ENCODE measurements around the gene TMEM91.
A peak's percentile ranks its signal among the peaks of the same experiment; 100 is the strongest.
"Not testable (repeated sequence)": the region's sequence is repeated elsewhere in the genome, so short reads cannot be mapped to it uniquely, and the experiment has no call there.

TMEM91 gene

DNA sequence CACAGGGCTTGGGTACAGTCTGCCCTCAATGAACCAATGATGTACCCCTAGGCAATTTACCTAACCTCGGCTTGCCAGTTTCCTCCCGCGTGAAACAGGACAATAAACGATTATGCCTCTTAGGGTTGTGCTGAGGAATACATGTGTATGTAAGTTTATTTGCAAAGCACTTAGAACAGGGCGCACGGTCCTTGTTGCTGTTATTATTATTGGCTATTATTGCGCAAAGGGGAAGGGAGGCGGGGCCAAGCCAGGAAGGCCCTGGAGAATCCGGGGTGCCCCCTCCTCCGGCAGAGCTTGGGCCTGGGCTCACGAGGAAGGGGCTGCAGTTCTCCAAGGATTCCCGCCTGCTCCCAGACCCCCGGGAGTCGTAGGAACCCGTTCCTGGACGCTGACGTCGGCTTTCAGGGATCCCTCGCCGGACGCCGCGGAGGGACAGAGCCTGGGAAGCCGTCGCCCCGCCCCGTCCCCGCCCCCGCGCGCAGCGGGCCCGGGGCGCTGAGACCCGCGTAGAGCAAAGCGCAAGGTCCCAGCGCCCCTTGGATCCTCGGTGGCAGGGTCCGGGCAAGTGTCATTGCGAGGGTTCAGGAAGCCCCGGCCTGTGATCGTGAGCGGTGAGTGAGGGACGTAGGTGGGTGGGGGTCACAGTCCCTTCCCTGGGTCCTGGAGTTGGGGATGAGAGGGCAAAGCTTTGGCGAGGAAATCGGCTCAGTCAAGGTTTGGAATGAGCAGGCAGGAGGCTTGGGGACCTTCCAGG, at the start of gene TMEM91:
TSS of gene TMEM91 (plus strand) at position 293 of the 757 bp plus-strand sequence. CDS start 1,777 bp downstream, outside the sequence.
- DNase-seq, result peak; percentile 9

DNA sequence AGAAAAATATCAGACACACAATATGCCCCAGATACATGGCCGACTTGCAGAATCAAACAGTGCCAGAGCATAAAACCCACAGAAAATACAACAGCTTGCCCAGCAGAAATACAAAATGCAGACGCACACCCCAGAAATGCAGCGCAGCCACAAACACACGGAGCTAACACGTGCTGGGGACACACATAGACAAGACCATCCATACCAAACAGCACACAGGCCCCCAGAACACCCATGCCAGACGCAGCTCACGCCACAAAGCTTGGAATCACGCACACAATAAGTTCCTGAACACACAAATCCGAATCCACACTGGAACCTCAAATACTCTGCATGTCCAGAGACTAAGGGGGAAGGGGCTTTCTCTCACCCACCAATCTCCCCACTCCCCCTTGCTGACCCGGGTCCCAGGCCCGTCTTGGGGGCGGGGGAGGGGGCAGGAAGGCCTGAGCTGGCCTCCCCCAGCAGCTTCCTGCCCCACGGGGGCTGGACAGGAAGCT, 49.2 kb upstream of the TMEM91 start:
- peak; percentile 33 for DNase-seq

DNA sequence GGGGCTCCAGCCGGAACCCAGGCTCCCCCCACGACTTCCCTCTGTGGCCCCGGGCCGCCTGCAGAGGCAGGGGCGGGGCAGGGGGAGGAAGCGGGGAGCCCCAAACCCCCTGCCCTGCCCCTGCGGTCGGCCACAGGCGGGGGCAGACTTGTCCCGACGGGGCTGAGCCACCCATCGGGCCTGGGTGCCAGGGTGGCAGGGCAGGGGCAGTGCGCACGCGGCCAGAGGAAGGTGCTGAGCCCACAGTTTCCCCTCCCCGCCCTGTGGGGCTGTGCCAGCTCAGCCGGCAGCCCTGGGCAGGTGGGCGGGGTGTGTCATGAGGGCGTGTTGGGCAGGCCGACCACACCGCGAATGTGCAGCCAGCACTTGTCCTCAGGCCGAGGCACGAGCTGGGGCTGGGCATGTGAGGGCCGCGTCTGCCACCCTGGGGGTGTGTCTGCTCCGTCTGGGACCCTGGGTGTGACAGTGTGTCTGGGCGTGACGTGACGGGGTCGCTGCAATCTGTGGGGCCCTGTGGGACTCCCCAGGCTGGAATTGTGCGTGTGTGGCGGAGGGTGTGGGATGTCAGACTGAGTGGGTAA, 48.7 kb upstream of the TMEM91 start:
- DNase-seq, result peak; percentile 23

DNA sequence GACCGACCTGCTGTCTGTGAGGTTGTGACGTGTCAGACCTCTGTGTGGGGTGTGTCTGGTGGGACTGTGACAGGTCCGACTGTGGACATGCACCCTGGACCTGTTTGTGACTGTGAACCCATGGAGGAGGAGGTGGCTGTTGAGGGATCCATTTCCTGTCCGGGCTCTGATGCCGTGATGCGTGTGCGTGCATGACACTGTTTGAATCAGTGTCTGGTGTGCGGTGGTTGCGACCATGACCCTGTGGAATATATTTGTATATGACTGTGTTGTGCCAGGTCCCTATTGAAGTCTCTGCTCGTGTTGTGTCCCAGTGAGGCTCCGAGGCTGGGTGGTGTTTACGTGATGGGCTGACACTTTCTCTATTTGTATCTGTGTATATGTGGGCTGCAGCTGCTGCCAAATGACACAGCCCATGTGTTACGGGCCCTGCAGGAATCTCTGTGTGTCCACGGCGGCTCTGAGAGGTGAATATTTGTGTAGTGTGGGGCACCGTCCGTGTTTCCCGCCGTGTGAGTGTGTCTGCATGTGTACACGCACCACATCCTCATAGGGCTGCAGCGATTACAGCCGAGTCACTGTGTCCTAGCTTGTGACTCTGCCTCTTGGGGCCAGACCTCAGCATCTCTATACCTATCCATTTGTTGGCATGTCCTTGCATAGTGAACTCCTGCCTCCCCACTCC, 48.0 kb upstream of the TMEM91 start:
- no peak for DNase-seq

DNA sequence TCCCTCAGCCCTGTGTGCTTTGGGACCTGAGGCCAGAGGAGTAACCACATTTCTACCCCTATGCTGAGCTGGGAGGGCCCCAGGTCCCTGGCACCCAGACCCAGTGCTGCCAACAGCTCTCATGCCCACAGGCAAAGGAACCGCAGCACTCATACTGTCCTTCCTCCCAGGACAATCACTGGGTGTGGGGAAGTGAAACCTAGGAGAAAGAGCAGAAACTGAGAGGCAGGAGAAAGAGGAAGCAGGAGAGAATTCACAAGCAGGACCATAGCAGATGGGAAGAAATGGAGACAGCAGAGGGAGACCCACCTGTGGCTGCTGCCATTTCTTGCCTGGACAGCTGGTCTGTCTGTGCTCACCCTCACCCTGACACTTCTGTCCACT, 47.5 kb upstream of the TMEM91 start:
- no peak for DNase-seq

DNA sequence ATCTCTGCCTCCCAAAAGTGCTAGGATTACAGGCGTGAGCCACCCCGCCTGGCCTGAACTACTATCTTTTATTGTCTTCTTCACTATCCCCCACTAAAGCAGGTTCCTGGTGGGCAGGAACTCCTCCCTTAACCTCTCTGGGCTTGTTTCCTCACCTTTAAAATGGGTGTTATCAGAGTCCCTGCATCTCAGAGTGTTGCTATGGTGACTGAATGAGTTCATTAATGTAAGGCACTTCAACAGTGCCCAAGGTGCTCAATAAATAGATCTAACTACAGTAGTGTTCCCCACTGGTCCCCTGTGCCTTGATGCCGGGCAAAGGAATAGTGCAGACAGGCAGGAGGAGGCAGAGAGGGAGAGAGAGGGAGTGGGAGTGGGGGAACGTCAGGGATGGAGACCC, 45.9 kb upstream of the TMEM91 start:
- DNase-seq, result no peak

DNA sequence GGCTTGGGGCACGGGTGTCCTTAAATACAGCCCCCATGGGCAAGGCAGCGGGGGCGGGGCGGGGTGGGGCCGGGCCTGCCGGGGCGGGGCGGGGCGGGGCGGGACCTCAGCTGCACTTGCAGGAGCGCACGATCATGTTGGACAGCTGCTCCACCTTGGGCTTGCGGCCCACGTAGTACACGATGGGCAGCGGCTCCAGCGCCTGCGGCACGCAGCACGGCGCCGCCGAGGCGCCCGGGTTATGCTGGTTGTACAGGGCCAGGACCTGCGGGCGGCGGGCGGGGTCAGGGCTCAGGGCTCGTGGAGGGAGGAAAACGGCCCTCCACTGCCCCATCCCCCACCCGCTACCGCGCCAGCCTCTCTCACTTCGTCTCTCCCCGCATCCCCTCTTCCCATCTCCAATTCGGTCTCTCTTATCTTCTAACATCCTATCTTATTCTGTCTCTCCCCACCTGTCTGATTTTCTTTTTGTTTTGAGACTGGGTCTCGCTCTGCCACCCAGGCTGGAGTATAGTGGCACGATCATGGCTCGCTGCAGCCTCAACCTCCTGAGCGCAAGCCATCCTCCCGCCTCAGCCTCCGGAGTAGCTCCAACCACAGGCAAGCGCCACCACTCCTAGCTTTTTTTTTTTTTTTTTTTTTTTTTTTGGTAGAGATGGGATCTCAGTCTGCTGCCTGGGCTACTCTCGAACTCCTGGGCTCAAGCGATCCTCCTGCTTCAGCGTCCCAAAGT, 45.2 kb upstream of the TMEM91 start:
- no peak for DNase-seq

DNA sequence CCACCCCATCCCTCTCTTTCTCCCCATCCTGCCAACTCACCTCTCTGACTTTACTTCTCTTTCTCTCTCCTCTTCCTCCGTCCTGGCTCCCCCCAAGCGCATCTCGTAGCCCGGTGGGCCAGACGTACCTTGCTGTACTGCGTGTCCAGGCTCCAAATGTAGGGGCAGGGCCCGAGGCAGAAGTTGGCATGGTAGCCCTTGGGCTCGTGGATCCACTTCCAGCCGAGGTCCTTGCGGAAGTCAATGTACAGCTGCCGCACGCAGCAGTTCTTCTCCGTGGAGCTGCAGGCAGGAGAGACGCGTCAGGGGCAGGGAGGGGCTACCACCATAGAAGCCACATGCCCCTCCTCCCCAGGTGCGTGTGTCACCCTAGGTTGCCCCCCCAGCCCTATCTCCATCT, 44.3 kb upstream of the TMEM91 start:
- DNase-seq, result no peak

DNA sequence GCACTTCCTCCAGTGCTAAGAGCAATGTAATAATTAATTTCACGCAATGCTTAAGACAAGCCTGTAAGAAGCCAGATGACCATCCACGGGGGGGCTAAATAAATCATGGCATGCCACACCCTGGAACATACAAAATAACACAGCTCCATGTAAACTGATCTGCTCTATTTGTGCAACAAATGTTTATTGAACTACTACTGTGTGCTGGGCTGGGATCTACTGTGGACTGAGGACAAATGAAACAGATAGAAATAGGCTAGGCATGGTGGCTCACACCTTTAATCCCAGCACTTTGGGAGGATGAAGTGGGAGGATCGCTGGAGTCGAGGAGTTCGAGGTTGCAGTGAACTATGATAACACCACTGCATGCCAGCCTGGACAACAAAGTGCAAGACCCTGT, 43.9 kb upstream of the TMEM91 start:
- DNase-seq, result no peak

DNA sequence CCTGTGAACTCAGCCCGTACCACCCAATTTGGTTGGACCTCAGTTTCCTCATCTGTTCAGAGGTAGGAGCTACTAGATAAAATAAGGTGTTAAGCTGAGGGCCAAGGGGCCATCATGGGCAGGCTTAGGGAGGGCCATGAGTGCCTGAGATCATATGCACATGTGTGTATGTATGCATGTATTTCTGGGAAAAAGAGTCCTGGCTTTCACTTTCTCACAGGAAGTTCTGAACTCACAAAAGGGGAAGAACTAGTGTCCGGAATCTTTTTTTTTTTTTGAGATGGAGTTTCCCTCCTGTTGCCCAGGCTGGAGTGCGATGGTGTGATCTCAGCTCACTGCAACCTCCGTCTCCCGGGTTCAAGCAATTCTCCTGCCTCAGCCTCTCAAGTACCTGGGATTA, 41.5 kb upstream of the TMEM91 start:
- DNase-seq, result no peak

DNA sequence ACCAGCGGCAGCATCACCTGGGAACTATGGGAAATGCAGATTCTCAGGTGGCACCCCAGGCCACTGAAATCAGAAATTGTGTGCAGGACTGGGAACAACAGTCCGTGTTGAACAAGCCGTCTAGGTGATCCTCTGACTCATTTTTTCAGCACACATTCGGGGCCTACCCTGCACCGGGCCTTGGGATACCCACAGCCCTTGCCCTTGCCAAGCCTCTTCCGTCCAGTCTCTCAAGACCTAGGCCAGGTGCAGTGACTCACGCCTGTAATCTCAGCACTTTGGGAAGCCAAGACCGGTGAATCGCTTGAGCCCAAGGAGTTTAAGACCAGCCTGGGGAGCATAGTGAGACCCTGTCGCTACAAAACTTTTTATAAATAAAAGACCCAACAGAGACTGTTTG, 40.9 kb upstream of the TMEM91 start:
- no peak for DNase-seq

DNA sequence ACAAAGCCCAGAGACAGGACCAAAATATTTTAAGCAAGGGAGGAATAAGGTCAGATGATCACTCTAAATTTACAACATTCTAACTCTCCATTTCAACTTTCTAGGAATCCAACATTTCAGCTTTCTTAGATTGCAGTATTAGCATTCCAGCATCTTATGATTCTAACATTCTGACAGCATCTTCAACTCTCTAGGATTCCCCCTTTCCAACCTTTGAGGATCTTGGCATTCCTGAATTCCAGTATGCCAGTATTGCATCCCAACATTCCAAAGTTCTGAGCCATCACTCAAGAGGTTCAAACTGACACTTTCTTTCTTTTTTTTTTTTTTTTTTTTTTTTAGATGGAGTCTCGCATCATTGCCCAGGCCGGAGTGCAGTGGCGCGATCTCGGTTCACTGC, 36.4 kb upstream of the TMEM91 start:
- DNase-seq, result peak; percentile 83

DNA sequence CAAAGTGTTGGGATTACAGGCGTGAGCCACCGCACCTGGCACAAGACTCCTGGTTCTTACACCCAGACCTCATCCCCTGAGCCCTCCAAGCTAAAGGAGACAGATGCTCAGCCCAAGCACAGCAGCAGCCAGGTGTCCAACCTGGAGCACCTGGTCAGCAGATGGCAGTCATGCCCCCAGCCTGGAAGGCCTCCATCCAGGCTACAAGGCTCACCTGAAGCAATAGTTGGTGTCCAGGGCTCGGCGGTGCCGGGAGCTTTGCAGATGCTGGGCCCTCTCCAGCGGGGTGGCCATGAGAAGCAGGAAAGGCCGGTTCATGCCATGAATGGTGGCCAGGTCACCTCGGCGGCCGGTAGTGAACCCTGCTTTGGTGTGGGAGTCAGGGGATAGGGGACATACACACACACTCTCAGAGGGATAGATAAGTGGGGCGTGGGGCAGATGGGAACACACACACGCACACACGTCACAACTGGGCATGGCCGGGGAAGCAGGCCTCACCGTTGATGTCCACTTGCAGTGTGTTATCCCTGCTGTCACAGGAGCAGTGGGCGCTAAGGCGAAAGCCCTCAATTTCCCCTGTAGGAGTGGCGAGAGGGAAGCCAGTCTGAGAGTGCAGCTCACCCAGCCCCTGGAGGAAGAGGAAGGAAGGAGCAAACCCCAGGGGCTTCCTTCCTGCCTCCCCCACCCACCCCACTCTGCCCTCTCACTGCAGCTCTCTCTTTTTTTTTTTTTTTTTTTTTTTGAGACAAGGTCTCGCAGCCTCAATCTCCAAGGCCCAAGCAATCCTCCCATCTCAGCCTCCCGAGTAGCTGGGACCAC, 34.5 kb upstream of the TMEM91 start:
- DNase-seq, result no peak

DNA sequence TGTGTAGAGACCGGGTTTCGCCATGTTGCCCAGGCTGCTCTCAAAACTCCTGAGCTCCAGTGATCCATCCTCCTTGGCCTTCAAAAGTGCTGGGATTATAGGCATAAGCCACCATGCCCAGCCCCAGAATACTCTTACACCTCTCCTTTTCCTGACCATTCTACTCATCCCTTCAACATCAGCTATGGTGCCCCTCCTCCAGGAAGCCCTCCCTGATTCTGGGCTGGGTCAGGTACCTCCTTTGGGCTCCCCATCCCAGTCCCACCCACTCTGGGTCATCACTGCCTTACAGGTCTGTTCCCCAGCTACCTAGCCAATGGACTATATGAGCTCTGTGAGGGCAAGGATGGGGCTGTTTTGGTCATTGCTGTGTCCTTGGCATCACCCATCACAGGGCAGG, 32.2 kb upstream of the TMEM91 start:
- no peak for DNase-seq

DNA sequence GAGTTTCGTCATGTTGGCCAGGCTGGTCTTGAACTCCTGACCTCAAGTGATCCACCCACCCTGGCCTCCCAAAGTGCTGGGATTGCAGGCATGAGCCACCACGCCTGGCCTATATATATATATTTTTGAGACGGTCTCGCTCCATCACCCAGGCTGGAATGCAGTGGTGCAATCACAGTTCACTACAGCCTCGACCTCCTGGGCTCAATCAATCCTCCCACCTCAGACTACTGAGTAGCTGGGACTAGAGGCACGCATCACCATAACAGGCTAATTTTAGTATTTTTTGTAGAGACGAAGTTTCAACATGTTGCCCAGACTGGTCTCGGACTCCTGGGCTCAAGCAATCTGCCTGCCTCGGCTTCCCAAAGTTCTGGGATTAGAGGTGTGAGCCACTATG, 29.4 kb upstream of the TMEM91 start:
- DNase-seq, result not testable (repeated sequence)

DNA sequence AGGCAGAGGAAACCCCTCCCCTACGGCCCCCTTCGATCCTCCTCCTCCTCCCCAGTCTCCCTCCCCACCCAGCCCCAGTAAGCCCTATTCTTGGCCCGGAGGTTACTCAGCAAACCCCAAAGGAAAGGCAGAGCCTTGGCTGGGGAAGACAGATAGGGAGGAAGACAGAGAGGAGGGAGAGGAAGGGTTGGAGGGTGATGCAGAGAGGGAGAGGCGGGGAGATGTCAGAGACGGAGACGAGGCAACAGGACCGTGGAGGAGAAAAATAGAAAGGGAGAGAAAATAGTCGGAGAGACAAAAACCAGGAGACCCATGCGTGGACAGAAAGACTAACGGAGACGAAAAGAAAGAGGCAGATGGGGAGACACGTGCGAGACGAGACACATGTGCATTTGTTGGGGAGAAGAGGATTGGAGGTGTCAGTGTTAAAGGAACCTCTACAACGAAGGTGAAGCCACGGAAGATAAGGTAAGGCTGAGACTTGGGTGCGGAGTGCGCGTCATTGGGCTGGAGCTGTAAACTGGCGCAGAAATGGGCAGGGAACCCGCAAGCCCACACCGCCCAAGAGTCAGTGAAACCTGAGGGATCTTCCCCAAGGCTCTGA, 25.5 kb upstream of the TMEM91 start:
- DNase-seq, result peak; percentile 29

DNA sequence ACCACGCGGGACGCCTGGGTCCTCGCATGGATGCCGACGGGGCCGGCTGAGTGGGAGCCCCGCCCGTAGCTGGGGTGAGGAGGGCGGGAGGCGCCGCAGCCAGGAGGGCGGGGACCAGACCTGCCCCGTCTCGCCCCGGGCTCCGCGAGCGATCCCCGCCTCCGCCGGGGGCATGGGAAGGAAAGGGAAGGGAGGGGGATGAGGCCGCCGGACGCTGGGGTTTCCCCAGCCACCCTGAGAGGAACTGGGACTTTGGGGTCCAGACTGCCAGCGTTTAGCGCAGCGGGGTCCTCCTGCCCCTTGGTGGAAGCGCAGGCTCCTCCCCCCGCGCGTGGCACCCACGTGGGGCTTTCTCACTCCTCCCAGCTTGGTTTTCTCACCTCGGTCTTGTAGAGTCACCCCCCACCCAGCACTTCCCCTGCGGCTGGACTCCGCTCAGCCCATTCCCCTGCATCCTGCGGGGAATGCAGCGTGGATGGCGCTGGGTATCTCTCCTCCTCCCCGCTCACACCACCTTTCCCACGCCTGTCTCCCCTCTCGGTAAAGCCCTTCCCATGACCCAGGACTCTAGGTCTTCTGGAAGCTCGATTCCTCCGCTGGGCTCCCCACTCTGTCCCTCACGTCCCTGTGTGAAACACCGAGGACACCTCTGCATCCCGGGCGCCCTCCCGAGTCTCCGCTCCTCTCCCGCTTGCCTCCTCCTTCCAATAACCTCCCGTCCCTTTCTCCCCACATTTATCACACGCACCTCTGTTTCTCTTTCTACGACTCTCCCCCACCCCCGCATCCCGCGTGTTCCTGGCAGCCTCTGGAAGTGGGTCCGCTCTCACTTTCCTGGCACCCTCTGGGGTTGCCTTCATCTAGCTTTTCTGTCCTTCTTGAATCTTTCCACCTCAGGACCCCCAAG, 24.7 kb upstream of the TMEM91 start:
- DNase-seq, result peak; percentile 33

DNA sequence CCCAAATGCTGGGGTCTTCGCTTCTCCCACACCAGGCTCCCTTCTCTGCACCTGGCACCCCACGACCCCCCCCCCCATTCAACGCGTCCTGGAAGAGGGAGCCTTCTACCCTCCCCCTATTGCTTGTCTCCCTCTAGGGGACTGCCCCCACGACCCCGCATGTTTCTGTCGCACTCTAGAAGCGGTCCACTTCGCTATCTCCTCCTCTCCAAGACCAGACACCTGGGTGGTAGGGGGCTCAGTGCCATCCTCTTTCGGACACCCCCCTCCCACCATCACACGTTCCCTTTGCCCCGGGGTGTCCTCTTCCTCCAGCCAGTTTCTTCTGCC, 24.1 kb upstream of the TMEM91 start:
- DNase-seq, result no peak

DNA sequence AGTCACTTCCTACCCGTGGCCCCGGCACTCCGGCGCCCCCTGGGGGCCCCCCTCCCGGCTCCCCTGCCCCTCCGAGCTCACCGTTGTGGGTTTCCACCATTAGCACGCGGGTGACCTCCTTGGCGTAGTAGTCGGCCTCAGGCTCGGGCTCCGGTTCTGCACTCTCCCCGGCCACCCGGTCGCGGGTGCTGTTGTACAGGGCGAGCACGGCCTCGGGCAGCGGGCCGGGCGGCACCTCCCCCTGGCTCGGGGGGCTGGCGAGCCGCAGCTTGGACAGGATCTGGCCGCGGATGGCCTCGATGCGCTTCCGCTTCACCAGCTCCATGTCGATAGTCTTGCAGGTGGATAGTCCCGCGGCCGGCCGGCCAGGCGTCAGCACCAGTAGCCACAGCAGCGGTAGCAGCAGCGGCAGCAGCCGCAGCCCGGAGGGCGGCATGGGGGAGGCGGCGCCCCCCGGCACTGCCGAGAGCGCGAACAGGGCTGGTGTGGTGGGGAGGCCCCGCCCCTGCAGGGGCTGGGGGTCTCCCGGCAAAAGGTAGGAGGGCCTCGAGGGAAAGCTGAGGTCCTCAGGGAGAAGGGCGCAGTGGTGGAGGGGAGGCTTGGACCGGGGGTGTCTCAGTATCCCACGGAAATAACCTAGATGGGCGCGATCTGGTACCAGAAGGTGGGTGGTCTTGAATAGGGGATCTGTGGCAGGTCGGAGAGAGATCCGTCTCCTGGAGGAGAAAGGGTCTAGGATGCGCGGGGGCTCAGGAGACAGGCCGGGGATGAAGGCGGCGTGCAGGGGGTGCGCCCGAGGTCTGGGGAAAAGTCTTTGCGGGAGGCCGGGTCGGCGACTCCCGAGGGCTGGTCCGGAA, 23.5 kb upstream of the TMEM91 start:
- peak; percentile 48 for DNase-seq

Data from fibroblast of skin of right quadriceps (primary cell).